ENCODE measurements around the gene FBLN1.
"Not testable (repeated sequence)": the region's sequence is repeated elsewhere in the genome, so short reads cannot be mapped to it uniquely, and the experiment has no call there.

DNA sequence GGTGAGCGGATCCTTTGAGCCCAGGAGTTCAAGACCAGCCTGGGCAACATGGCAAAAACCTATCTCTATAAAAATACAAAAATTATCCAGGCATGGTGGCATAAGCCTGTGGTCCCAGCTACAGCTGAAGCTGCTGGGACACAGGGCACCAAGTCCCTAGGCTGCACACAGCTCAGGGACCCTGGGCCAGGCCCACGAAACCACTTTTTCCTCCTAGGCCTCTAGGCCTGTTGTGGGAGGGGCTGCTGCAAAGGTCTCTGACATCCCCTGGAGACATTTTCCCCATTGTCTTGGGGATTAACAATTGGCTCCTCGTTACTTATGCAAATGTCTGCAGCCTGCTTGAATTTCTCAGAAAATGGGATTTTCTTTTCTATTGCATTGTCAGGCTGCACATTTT lies 39.0 kb upstream of the FBLN1 start:
- TF ChIP-seq, protein P1, sequence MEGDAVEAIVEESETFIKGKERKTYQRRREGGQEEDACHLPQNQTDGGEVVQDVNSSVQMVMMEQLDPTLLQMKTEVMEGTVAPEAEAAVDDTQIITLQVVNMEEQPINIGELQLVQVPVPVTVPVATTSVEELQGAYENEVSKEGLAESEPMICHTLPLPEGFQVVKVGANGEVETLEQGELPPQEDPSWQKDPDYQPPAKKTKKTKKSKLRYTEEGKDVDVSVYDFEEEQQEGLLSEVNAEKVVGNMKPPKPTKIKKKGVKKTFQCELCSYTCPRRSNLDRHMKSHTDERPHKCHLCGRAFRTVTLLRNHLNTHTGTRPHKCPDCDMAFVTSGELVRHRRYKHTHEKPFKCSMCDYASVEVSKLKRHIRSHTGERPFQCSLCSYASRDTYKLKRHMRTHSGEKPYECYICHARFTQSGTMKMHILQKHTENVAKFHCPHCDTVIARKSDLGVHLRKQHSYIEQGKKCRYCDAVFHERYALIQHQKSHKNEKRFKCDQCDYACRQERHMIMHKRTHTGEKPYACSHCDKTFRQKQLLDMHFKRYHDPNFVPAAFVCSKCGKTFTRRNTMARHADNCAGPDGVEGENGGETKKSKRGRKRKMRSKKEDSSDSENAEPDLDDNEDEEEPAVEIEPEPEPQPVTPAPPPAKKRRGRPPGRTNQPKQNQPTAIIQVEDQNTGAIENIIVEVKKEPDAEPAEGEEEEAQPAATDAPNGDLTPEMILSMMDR (IDR thresholded peaks at IDR 0.05), result not testable (repeated sequence)
- TF ChIP-seq, protein P2, sequence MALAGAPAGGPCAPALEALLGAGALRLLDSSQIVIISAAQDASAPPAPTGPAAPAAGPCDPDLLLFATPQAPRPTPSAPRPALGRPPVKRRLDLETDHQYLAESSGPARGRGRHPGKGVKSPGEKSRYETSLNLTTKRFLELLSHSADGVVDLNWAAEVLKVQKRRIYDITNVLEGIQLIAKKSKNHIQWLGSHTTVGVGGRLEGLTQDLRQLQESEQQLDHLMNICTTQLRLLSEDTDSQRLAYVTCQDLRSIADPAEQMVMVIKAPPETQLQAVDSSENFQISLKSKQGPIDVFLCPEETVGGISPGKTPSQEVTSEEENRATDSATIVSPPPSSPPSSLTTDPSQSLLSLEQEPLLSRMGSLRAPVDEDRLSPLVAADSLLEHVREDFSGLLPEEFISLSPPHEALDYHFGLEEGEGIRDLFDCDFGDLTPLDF (CRISPR knock-in tag; IDR thresholded peaks at IDR 0.05), result not testable (repeated sequence)
- TF ChIP-seq ZNF232 (CRISPR knock-in tag; IDR thresholded peaks at IDR 0.05); NR3C1 (CRISPR knock-in tag; conservative IDR thresholded peaks at IDR 0.05; ENCODE audit: low read depth); ZNF263 (CRISPR knock-in tag; IDR thresholded peaks at IDR 0.05; ENCODE audit: low read depth): not testable (repeated sequence)
